Activated gamma-delta T cell treated with Interleukin-2 at 50 U/mL for 16 hours (primary cell): Measurements from ENCODE around the gene SOX6.

Experiments used
- DNase-seq: peaks from one replicate; pipeline ENCODE4 v3.0.0-alpha.2; 2020

Gene SOX6

DNA sequence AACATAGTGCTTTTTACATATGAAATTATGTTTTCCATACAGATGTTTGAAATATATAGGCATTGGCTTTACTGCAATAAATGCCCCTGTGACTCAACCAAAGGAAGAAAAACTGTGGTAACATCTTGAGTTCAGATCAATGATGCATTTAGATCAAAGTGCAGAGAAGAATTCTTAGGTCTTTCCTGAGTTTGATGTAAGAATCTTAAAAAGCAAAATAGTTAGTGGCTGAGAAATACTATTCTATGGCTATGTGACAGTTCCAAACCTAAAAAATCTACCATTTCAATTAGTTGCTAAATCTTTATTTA lies 93.7 kb downstream of the SOX6 start:
- no peak for DNase-seq

GRCh38 chr11:16261836-16262644 lies 94.3 kb downstream of the SOX6 start:
- no peak for DNase-seq

- DNase-seq: no peak
These were observed 104.0 kb downstream of the SOX6 start for GRCh38 chr11:16252373-16252772.

DNA sequence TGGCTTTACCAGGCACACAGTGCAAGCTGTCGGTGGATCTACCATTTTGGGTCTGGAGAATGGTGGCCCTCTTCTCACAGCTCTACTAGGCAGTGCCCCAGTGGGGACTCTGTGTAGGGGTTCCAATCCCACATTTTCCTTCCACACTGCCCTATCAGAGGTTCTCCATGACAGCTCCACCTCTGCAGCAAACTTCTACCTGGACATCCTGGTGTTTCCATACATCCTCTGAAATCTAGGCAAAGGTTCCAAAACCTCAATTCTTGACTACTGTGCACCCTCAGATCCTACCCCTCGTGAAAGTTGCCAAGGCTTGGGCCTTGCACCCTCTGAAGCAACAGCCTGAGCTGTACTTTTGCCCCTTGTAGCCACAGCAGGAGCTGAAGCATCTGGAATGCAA lies 108.1 kb downstream of the SOX6 start:
- no peak for DNase-seq

DNA sequence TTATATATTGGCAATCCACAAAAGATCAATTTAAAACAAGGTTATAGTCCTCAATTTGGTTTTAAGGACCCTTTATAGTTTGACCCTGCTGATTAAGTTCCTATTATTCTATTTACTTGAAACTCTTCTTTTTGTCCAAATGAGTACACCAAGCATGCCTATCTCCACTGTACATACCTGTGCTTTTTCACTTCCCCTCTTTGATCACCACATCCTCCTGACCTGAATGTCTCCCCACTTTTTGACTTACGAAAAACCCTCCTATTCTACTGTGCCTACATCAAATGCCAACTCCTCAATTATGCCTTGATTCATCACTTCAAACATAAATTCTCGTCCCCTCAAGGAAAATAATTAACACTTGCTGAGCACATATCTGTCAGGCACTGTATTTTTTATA lies 113.5 kb downstream of the SOX6 start:
- DNase-seq: no peak

GRCh38 chr11:16240687-16241086 lies 115.7 kb downstream of the SOX6 start:
- DNase-seq: no peak

DNA sequence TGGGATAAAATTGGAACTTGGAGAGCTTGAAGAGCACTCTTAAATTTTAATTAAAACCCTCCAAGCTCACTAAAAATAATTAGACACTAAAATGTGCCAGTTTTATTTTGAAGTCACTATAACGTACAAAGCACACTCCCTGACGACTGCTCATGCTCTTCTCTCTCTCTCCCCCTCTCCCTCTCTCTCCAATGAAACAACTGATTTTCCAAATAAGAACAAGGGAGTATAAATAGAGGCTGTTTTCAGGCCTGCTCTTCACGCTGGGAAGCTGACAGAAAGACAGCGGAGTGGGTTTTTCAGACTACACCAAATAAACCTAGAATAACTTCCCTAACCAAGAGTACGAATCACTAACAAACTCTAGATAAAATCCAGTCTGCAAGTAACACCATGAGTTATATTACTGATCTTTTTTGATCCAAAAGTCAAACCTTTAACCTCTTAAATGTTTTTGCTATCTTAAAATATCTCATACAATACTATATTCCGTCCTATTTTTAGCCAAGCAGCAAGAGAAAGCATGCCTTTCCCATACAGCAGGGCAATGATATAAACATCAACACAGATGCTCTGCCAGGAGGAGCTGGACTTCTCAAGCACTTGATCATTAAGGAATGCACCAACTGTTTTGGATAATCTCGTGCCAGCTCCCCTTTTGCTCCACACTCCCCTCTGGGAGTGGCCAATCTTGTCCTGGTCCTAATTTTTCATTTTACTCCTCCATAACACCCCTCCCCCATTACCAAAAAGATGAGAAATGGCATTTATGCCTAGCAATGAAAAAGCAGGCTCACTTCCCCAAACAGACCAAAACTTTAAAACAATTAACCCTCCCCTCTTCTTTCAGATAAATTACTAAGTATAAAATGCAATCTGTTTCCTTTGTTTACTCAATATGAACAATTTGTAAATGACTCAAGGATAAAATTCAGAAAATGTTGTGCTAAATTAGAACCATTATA lies 116.9 kb downstream of the SOX6 start:
- no peak for DNase-seq

DNA sequence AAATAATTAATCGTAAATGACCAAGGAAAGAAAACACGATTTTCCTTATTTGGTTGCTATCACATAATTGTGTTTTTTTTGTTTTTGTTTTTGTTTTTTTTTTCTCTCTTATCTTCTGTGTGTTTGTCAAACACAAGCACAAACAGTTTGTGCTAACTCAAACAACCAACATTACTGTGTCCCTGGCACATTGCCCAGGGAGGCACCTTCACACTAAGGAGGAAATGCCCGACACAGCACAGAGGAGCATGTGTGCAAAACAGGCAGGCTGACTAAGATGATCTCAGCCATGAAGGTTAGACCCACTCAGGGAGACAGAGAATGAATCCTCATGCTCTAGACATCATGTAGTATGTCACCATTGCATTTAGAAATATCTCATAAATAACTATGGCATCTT lies 130.1 kb downstream of the SOX6 start:
- no peak for DNase-seq

- DNase-seq: no peak
These were observed 130.7 kb downstream of the SOX6 start for GRCh38 chr11:16225623-16226022.

- no peak for DNase-seq
These were observed 132.8 kb downstream of the SOX6 start for GRCh38 chr11:16223558-16223957.

- DNase-seq: no peak
These were observed 138.7 kb downstream of the SOX6 start for GRCh38 chr11:16217631-16218030.

DNA sequence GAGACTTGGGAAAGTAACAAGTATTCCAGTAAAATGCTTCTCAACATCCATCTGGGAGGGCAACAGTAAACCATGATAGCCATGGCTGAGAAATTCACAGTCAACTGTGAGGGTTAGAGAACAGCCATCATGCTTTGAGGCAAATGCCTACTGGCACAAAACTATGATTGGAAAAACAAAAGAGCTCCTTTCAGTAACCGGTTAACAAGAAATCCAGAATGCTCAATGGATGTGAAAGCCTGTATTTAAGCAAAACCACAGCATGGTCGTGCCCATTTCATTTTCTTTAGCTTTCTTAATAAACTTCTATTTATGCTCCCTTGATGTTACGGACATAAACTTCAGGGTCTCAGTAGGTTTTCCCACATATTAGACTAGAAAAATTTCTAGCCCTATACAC lies 139.5 kb downstream of the SOX6 start:
- DNase-seq: no peak

DNA sequence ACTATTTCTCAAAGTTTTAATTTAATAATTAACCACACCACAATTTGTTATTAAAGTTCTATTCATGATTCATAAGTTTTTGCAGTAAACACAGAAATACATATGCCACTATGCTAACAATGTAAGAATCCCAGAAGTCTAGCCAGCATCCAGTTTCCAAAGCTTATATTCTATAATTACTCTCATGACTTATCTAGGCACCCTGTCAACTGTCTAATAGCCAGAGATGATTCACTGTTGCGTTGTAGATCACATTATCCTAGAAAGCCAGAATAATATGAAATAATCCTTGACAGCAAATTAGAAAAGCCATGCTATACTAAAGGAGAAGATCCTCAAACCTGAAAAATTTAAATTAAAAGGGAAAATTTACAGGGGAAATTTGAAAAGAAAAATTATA lies 141.0 kb downstream of the SOX6 start:
- no peak for DNase-seq

DNA sequence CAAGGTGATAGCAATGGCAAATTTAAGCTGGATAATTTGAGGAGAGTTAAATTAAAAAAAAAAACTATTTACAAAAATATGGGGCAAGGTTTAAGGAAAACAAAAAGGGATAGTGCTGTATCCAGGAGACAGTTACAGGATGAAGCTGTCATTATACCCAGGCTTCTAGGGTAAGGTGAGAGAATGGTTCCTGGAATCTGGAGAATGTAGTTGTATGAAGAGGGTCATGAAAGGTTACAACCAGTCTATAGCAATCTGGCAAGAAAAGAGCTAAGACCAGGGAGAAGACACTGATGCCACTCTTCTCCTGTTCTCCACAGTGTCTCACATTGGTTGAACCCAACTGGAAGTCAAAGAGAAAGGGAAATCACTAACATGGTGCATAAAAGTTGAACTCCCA lies 144.9 kb downstream of the SOX6 start:
- DNase-seq: no peak

- DNase-seq: no peak
These were observed 152.1 kb downstream of the SOX6 start for GRCh38 chr11:16204261-16204660.

- no peak for DNase-seq
These were observed 160.7 kb downstream of the SOX6 start for GRCh38 chr11:16195651-16196050.

DNA sequence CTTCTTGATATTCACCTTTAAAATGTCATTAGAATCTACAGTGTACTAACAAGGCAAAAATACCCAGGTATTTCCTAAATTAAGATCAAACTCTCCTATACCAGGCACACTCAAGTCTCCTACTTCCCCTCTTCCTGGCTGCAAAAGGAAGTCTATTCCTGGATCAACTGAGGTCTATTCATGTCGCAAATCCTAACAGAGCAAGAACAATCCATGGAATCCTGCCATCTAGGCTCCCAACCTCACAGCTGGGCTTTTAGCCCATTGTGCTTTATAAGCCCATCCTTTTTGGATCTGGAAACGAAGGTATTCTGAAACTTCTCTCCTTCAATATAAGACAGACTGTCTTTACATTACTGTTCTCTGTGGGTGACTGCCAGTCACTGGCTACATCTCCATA lies 161.8 kb downstream of the SOX6 start:
- no peak for DNase-seq

DNA sequence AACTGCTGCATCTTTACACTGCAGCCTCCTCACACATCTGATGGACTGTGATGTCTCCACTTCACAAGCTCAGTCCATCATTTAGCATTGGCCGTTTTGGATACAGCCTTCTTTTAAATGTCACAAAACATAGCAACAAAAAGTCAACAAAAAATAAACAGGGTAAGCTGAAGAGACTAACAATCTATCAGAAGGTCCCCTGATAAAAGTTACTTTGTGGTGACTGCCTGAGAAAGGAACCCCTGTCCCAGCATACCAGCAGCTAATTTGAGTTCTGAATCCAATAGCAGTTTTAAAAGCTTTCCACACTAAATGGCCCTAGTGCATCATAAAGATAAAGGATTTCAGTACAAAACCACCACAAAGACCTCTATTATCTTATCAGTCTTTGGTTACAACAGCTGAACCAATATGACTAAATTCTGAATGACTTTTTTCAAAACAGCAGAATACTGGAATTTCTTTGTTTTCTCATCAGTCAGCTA lies 162.4 kb downstream of the SOX6 start:
- no peak for DNase-seq

DNA sequence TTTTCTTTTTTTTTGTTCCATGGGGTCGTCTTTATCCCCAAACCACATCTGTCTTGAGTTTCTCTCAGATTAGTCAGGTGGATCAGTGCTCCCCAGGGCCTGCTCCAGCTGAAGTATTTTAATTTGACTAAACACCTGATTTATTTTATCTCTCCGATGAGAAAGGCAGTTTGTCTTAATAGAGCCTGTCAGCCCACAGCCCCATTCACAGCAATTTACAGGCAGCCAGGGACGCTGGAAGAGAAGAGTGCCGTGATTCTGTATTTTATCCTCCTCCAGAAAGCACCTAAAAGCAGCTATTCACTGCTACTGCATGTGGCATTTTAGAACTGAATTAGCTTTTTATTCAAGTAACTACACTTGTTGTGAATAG lies 164.5 kb downstream of the SOX6 start:
- no peak for DNase-seq

GRCh38 chr11:16191212-16191867 lies 165.0 kb downstream of the SOX6 start:
- no peak for DNase-seq

DNA sequence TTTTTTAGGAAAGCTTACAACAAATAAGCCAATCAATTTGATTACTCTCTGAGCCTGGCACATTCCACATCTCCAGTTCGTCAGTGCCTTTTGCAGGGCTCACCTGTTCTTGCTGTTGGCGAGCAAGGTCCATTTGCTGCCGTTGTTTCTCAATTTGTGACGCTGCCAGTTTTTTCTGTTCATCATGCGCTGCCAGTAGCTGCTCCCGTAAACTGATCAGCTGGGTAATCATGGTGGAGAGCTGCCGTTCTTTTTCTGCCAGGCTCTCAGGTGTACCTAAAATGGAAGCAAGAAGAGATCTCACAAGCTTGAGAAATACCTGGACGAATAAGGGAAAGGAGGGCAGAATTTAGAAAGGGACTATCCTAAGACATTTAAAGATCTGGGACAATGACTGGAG lies 169.7 kb downstream of the SOX6 start:
- no peak for DNase-seq

DNA sequence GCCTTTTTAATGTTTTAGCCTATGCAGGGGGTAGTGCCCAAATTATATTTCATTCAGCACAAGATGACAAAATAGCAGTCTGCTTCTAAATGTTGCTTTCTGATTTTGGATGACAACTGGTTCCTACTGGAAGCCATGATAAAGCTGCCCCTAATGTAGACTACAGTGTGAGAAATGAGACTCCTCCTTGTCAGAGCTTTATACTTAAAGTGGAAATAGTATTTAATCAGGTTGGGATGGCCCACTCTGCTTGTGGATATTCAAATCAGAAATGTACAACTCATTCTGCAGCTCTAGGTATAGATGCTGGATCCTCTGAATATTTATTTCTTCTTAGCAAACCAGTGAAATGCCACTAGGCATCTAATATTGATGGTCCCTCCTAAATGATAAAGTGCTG lies 171.3 kb downstream of the SOX6 start:
- DNase-seq: no peak

DNA sequence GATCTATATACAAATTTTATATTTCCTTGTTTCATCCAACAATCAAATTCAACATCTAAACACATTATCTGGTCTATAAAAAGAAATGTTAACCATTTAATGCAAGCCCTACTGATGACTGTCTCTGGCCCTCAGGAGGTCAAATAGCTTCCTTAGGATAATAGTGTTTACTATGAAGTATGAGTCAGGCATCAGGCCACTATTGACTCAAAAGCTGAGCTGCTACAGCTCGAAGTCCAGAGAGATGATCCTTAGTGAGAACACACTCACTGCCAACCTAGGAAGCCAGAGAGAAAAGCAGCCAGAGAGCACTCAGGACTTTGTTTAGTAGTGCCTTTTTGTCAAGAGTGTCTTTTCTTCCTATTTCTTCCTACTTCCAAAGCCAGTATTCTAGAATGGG lies 171.8 kb downstream of the SOX6 start:
- DNase-seq: no peak

- no peak for DNase-seq
These were observed 173.8 kb downstream of the SOX6 start for GRCh38 chr11:16182553-16182952.
